Measurements from ENCODE around the gene TTLL4.

TTLL4 gene

DNA sequence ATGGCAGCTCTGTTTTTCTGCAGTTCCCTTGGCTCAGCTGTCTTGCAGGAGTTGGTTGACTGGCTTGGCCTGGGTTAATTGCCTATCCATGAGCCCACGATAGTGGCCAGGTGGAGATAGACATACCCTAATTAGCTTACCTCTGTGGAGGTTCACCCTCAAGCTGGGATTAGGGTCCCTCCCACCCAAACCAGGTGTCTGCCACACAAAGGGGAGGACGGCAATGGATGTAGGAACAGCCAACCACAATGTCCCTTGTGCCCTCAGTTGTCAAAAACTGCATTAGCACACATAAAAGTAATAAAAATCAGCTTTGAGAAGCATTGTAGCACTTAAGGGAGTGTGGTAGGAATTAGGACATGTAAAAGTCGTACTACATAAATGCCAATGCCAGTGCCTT lies 75.5 kb downstream of the TTLL4 start:
- DNase-seq, result no peak

- no peak for DNase-seq
Observed at GRCh38 chr2:218788529-218789255, 78.1 kb downstream of the TTLL4 start.

DNA sequence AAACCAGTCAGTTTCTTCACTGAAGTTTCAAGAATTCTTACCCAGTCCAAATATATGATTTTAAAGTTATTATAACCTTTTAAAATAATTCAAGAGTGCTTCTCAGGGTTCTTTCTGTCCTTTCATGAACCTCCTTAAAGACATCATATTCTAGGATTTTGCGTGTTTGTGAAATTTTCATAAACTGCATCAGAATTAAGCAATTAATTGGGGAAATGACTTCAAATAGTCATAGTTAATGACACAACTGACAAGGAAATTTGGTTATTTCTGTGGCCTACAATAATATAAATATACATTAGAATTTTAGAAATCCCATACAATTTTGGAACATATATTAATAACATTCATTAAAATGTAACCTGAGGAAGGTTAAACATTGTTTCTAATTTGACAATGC lies 81.8 kb downstream of the TTLL4 start:
- no peak for DNase-seq

DNA sequence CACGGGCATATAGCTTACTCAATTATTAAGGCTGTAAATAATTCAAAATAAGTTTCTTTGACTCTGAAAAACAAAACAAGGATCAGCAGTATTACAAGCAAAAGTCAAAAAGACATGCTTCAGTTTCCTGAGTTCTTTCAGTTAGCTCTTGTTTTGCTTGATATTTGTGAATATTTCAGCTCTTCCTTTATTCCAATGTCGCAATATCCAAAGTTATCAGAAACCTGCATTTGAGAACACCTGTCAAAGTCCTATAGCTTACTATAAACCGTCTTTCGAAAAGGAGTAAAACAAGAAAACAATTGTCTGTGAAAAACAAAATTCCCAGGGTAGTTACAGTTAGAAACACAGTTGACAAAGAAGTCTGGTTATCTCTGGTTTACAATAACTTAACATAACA lies 86.1 kb downstream of the TTLL4 start:
- no peak for DNase-seq

DNA sequence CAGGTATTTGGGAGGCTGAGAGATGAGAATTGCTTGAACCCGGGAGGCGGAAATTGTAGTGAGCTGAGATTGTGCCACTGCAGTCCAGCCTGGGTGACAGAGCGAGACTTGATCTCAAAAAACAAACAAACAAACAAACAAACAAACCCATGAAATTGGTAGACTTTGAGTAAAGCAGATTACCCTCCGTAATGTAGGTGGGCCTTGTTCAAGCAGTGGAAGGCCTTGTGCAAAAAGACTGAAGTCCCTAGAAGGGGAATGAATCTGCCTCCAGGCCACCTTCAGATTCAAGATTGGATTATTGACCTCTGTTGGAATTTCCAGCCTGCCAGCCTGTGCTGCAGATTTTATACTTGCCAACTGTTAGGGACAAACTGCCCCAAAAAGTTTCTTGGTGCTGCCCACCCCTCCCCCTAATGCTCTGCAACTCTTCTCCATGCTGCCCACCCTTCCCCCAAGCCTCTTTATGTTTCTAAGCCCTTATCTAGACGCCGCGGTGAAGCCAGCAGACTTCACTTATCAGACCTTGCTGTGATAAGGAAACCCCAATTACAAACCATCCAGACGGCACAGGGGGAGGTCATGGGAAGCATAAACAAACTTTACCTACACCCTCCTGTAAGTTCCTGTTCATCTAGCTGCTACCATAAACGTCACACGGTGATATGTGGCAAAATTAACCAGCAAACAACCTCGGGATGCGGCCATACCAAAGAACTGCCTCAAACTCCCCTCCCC lies 88.3 kb downstream of the TTLL4 start:
- no peak for DNase-seq

GRCh38 chr2:218799990-218800389 lies 89.4 kb downstream of the TTLL4 start:
- DNase-seq, result no peak

DNA sequence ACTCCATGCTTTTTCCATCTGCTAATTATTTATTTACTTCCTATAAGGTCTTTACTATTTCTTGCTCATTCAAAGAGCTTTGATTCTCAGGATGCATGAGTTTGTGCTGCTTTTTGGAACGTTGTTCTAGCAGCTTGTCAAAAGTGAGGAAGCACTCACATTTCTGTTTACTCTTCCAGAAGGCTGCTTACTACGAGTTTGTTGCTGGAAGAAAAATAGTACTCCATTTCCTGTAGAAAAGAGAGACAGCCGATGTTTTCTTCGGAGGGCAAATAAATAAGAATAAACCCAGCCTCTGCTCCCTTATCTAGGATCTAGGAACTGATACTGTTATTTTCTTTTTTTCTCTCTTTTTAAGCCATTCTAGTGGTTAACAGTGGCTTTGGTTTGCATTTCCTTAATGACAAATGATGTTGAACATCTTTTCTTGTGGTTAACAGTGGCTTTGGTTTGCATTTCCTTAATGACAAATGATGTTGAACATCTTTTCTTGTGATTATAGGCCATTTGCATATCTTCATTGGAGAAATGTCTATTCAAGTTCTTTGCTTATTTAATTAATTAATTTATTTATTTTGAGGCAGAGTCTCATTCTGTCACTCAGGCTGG lies 91.9 kb downstream of the TTLL4 start:
- DNase-seq, result no peak

DNA sequence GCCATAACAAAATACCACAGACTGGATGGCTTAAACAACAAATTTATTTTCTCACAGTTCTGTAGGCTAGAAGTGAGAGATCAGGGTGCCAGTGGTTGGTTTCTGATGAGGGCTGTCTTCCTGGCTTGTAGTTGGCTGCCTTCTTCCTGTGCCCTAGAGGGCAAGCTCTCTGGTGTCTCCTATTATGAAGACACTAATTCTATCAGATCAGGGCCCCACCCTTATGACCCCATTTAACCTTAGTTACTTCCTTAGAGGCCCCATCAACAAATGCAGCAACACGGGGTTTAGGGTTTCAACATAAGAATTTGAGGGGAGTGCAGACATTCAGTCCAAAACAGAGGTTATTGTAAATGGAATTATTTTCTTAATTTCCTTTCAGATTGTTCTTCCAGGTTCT lies 94.2 kb downstream of the TTLL4 start:
- DNase-seq, result no peak

All from midbrain (tissue), 1 donor.